ENCODE measurements around the gene CAMK2D.

Gene CAMK2D

DNA sequence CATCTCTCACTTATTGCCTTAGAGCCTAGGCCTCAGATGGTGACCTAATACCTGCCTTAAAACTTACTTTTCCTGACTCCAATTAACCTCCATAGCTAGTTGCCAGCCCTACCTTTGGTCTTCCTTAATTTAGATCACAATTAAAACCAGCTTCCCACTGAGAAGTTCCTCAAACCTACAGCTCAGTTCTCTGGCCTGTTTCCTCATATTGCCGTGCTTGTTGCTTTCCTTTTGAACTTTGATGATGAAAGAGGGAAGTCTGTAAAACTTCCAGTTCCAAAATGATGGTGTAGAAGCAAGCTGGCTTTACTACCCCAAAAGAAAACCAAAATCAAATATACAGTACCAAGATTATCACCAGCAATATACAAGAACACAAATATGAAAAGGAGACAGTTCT lies 28.9 kb upstream of the CAMK2D start:
- no peak overlapping the region for H3K27ac ChIP-seq
- TF ChIP-seq, protein P1, sequence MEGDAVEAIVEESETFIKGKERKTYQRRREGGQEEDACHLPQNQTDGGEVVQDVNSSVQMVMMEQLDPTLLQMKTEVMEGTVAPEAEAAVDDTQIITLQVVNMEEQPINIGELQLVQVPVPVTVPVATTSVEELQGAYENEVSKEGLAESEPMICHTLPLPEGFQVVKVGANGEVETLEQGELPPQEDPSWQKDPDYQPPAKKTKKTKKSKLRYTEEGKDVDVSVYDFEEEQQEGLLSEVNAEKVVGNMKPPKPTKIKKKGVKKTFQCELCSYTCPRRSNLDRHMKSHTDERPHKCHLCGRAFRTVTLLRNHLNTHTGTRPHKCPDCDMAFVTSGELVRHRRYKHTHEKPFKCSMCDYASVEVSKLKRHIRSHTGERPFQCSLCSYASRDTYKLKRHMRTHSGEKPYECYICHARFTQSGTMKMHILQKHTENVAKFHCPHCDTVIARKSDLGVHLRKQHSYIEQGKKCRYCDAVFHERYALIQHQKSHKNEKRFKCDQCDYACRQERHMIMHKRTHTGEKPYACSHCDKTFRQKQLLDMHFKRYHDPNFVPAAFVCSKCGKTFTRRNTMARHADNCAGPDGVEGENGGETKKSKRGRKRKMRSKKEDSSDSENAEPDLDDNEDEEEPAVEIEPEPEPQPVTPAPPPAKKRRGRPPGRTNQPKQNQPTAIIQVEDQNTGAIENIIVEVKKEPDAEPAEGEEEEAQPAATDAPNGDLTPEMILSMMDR (IDR thresholded peaks at IDR 0.05) = no peak

DNA sequence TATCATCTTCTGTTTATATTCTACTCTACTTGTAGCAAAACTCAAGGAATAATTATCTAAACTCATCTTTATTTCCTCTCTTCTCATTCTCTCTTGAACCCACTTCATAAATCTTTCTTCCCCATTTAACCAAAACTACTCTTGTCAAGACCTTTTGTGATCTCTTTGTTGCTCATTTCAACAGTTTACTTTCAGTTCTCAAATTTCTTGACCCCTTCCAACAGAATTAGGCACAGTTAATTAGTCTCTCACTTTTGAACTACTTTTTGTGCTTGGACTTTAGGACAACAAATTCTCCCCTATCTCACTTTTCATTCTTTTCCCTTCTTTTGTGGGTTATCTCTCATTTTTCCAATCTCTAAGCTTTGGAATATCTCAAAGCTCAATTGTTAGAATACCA lies 27.4 kb upstream of the CAMK2D start:
- H3K4me1 ChIP-seq (ENCODE audit: control insufficient read depth in 1 of 2, insufficient read depth in 1 of 2, low read depth in 1 of 2, low read length in 1 of 2) = no peaks in the 10 kb centered on the region
- no peaks in the 10 kb centered on the region for H3K27me3 ChIP-seq
- H3K36me3 ChIP-seq = no peaks in the 10 kb centered on the region
- H3K9me3 ChIP-seq = no peaks in the 10 kb centered on the region
- H3K4me3 ChIP-seq (ENCODE audit: low read depth in 1 of 2, low read length in 1 of 2) = no peak overlapping the region
- no peak overlapping the region for H3K27ac ChIP-seq
- TF ChIP-seq, protein P1 (IDR thresholded peaks at IDR 0.05) = no peak

More for the DNA sequence above, 28.9 kb upstream of the CAMK2D start:
- Histone ChIP-seq H3K36me3 (no peaks in the 10 kb centered on the region), H3K4me3 (ENCODE audit: low read depth in 1 of 2, low read length in 1 of 2) (no peak overlapping the region), H3K4me1 (ENCODE audit: control insufficient read depth in 1 of 2, insufficient read depth in 1 of 2, low read depth in 1 of 2, low read length in 1 of 2) (no peaks in the 10 kb centered on the region), H3K27me3 (no peaks in the 10 kb centered on the region), H3K9me3 (no peaks in the 10 kb centered on the region)

DNA sequence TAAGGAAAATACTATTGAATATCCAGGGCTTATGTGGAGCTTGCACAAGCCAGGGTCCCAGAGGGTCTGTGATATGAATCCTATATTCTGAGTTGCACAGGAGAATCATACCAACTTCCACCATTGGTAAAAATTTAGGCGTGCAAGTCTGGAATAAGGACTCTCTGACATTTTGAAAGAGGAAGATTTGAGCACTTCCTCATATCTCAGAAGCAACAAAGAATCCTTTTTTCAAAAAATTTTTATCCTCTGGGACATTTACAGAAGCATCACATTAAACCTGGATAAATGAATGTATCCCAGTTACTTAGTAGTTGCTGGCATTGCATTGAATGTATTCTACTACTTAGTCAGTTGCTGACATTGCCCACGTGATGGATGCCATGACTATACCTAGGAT lies 24.2 kb upstream of the CAMK2D start:
- TF ChIP-seq, protein P1 (IDR thresholded peaks at IDR 0.05) = no peak
- no peaks in the 10 kb centered on the region for H3K9me3 ChIP-seq
- no peak overlapping the region for H3K4me3 ChIP-seq (ENCODE audit: low read depth in 1 of 2, low read length in 1 of 2)
- H3K27me3 ChIP-seq = no peaks in the 10 kb centered on the region
- no peaks in the 10 kb centered on the region for H3K36me3 ChIP-seq
- no peaks in the 10 kb centered on the region for H3K4me1 ChIP-seq (ENCODE audit: control insufficient read depth in 1 of 2, insufficient read depth in 1 of 2, low read depth in 1 of 2, low read length in 1 of 2)
- H3K27ac ChIP-seq = no peak overlapping the region

DNA sequence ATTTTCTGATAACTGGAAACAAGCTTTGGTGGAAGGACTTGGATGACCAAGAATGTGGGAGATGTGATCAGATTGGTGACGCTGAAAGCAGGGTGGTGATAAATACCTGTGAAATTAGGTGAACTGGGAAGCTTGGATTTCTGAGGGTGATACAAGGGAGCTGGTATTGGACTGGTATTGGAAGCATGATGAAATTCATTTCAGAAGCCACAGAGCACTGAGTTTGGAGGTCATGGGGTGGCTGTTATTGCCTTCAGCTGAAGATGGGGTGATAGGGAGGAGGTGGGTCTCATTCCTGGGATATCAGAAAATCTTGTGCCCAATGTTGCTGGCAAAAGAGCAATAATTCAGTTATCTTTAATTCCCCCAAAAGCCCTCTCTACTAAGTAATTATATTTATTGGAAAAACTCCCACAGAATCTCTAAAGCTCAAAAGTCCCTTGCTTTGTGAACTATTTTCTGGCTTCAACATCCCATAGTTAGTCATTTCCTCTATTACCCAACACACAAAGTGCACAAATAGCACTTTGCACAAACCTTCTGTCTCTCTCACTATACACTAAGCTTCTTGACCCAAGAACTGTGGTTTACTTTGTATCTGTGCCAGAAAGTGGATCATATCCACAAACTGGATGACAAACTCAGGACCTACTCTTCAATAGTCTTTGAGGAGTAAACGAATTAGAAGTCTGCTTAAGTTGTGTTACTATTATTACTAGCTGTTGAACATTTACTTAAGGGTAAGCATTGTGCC lies 23.1 kb upstream of the CAMK2D start:
- TF ChIP-seq, protein P1 (IDR thresholded peaks at IDR 0.05) = no peak
- no peak overlapping the region for H3K27ac ChIP-seq

DNA sequence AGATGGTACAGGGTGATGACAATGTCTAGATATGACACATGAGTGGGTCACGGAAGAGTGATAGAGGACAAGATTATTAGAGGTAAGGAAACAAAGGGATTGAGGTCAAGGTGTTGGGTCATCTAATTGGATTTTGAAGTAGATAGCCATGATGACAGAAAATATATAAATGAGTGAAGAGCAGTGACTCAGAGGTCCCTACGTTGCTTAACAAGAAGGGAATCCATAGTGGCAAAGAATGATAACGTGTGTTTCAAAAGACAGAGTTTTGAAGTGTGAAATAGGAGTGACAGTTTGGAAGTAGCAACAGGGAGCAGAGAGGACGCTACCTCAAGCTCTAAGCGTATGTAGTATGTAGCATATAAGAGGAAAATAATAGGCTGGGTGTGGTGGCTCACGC lies 22.2 kb upstream of the CAMK2D start:
- H3K4me3 ChIP-seq (ENCODE audit: low read depth in 1 of 2, low read length in 1 of 2) = no peak overlapping the region
- TF ChIP-seq, protein P1 (IDR thresholded peaks at IDR 0.05) = no peak
- H3K4me1 ChIP-seq (ENCODE audit: control insufficient read depth in 1 of 2, insufficient read depth in 1 of 2, low read depth in 1 of 2, low read length in 1 of 2) = no peaks in the 10 kb centered on the region
- H3K27ac ChIP-seq = no peak overlapping the region
- no peaks in the 10 kb centered on the region for H3K36me3 ChIP-seq
- H3K9me3 ChIP-seq = no peaks in the 10 kb centered on the region
- no peaks in the 10 kb centered on the region for H3K27me3 ChIP-seq

More for the DNA sequence above, 23.1 kb upstream of the CAMK2D start:
- Histone ChIP-seq H3K27me3 (no peaks in the 10 kb centered on the region), H3K4me3 (ENCODE audit: low read depth in 1 of 2, low read length in 1 of 2) (no peak overlapping the region), H3K4me1 (ENCODE audit: control insufficient read depth in 1 of 2, insufficient read depth in 1 of 2, low read depth in 1 of 2, low read length in 1 of 2) (no peaks in the 10 kb centered on the region), H3K9me3 (no peaks in the 10 kb centered on the region), H3K36me3 (no peaks in the 10 kb centered on the region)
